K562 (cell line): Measurements from ENCODE around the gene ZBTB32. TPM values are rescaled to one million over a fixed set of nuclear protein-coding genes. Genes with fewer than 3 reads are reported as not detected.

Experiments used
- CBFB ChIP-seq: sonication (generic); formaldehyde crosslinking; IDR thresholded peaks from 2 replicates; pipeline ENCODE4 v1.4.0; 2020; ENCODE audit warnings: mild to moderate bottlenecking, missing genetic modification reagents
- CEBPB ChIP-seq: fragments of 450-650 bp; IDR thresholded peaks from 2 replicates; pipeline ENCODE4 v1.6.1; 2016; ENCODE audit warnings: missing genetic modification characterization, missing compliant biosample characterization
- CHD4 ChIP-seq: fragments of 200-600 bp; sonication (generic); IDR thresholded peaks from 3 replicates; pipeline ENCODE4 v1.6.1; 2012; ENCODE audit warnings: low read depth, mild to moderate bottlenecking, mixed read lengths, low read length, inconsistent platforms; ENCODE audit not compliant: insufficient read depth, insufficient replicate concordance, poor library complexity, severe bottlenecking
- ELF1 ChIP-seq: fragments of 200-800 bp; sonication (Bioruptor generic); IDR thresholded peaks from 2 replicates; pipeline ENCODE4 v1.6.1; 2016; ENCODE audit warnings: missing genetic modification characterization, missing compliant biosample characterization
- FOSL1 ChIP-seq: fragments of 200-800 bp; sonication (Bioruptor generic); conservative IDR thresholded peaks from 2 replicates; pipeline ENCODE4 v1.6.1; 2016; ENCODE audit warnings: missing genetic modification characterization, missing compliant biosample characterization
- IRF2 ChIP-seq: sonication (generic); formaldehyde crosslinking; IDR thresholded peaks from 2 replicates; pipeline ENCODE4 v1.8.1; 2022; ENCODE audit warnings: mild to moderate bottlenecking, missing genetic modification reagents
- JUND ChIP-seq, 2 experiments: IDR thresholded peaks; 2 replicates in 1 of 2; 3 replicates in 1 of 2; pipeline ENCODE4 v1.6.1; 2011; ENCODE audit warnings: borderline replicate concordance in 2 of 2, low read depth in 2 of 2, low read length in 2 of 2, improper control_type of control experiment in 1 of 2, missing biosample characterization in 1 of 2, missing genetic modification characterization in 1 of 2, missing genetic modification reagents in 1 of 2
- MCM2 ChIP-seq: fragments of 450-650 bp; IDR thresholded peaks from 2 replicates; pipeline ENCODE4 v1.6.1; 2017; ENCODE audit warnings: low read depth, mild to moderate bottlenecking
- MEF2A ChIP-seq: IDR thresholded peaks from 2 replicates; pipeline ENCODE4 v1.6.1; 2011; ENCODE audit warnings: low read depth, mild to moderate bottlenecking, low read length, moderate library complexity; ENCODE audit not compliant: control insufficient read depth
- NCOA1 ChIP-seq: fragments of 450-650 bp; IDR thresholded peaks from 2 replicates; pipeline ENCODE4 v1.6.1; 2016; ENCODE audit warnings: low read depth
- NR2C1 ChIP-seq, 2 experiments: fragments of 450-650 bp; IDR thresholded peaks; 2 replicates each; pipeline ENCODE4 v1.6.1; 2017; ENCODE audit warnings: mild to moderate bottlenecking in 2 of 2, antibody characterized with exemption in 1 of 2, inconsistent platforms in 1 of 2, missing compliant biosample characterization in 1 of 2, missing genetic modification characterization in 1 of 2
- RAD21 ChIP-seq, 2 experiments: fragments of 250-450 bp in 1 of 2; fragments of 450-650 bp in 1 of 2; sonication (Bioruptor Pico) in 1 of 2; formaldehyde crosslinking in 1 of 2; IDR thresholded peaks in 1 of 2; conservative IDR thresholded peaks in 1 of 2; 2 replicates each; pipeline versions ENCODE4 v1.4.0 to v1.8.0; 2020 to 2022; ENCODE audit warnings: mild to moderate bottlenecking in 2 of 2, moderate library complexity in 1 of 2
- RBBP5 ChIP-seq: fragments of 200-600 bp; sonication (generic); IDR thresholded peaks from 2 replicates; pipeline ENCODE4 v1.6.1; 2012; ENCODE audit warnings: borderline replicate concordance, mild to moderate bottlenecking, low read length, control low read depth, inconsistent platforms; ENCODE audit not compliant: insufficient read depth, poor library complexity, severe bottlenecking
- RFX7 ChIP-seq: fragments of 250-450 bp; sonication (Bioruptor Pico); IDR thresholded peaks from 2 replicates; pipeline ENCODE4 v1.5.1; 2021; ENCODE audit warnings: mild to moderate bottlenecking
- SREBF2 ChIP-seq: sonication (generic); formaldehyde crosslinking; IDR thresholded peaks from 2 replicates; pipeline ENCODE4 v1.4.0; 2020; ENCODE audit warnings: mild to moderate bottlenecking, missing genetic modification reagents
- TRIM24 ChIP-seq, 2 experiments: fragments of 450-650 bp; IDR thresholded peaks; 2 replicates each; pipeline ENCODE4 v1.6.1; 2016
- ZNF282 ChIP-seq: sonication (generic); formaldehyde crosslinking; IDR thresholded peaks from 2 replicates; pipeline ENCODE4 v1.8.1; 2023; ENCODE audit warnings: missing genetic modification reagents
- ZNF696 ChIP-seq: fragments of 250-450 bp; sonication (Bioruptor Pico); conservative IDR thresholded peaks from 2 replicates; pipeline ENCODE4 v1.4.0; 2020; ENCODE audit warnings: mild to moderate bottlenecking, moderate library complexity
- ZNF764 ChIP-seq: fragments of 250-450 bp; sonication (Bioruptor Pico); IDR thresholded peaks from 2 replicates; pipeline ENCODE4 v1.4.0; 2020; ENCODE audit warnings: low read depth, mild to moderate bottlenecking, moderate library complexity
- polyA plus RNA-seq, 8 experiments: library from polyadenylated mRNA; depleted of rRNA in 4 of 8; stranded (reverse) in 5 of 8; unstranded in 3 of 8; fragments of >200 nt; fragmentation: Nextera tagmentation in 2 of 8; fragmentation: Illumina TruSeq in 1 of 8; extraction: Ambion mirVana in 2 of 8; extraction: Trizol in 1 of 8; gene quantifications; 2 replicates each; pipeline versions ENCODE4 v1.2.1 to v1.2.3, GENCODE V29; 2011 to 2014; ENCODE audit warnings: inconsistent platforms in 1 of 8, missing spikeins in 1 of 8
- total RNA-seq, 7 experiments: library from RNA; depleted of rRNA in 6 of 7; stranded (reverse); fragments of >200 nt in 6 of 7; fragmentation: Illumina TruSeq in 2 of 7; extraction: Trizol in 2 of 7; gene quantifications; 2 replicates each; pipeline versions ENCODE4 v1.2.1 to v1.2.3, GENCODE V29; 2011 to 2021; ENCODE audit warnings: low replicate concordance in 1 of 7
- TF ChIP-seq, protein P1 (sequence below), 2 experiments: fragments of 450-650 bp in 1 of 2; sonication (generic) in 1 of 2; formaldehyde crosslinking in 1 of 2; IDR thresholded peaks in 1 of 2; conservative IDR thresholded peaks in 1 of 2; 2 replicates each; pipeline versions ENCODE4 v1.6.1 to v1.8.1; 2016 to 2023; ENCODE audit warnings: mild to moderate bottlenecking in 2 of 2, moderate library complexity in 2 of 2, inconsistent platforms in 1 of 2, missing genetic modification reagents in 1 of 2
- TF ChIP-seq, protein P2 (sequence below): fragments of 250-450 bp; sonication (Bioruptor Pico); IDR thresholded peaks from 2 replicates; pipeline ENCODE4 v1.9.0; 2021; ENCODE audit warnings: mild to moderate bottlenecking, inconsistent platforms
- TF ChIP-seq, protein P3 (sequence below): fragments of 450-650 bp; formaldehyde crosslinking; IDR thresholded peaks from 2 replicates; pipeline ENCODE4 v1.4.0; 2022; ENCODE audit warnings: missing genetic modification characterization

ZBTB32 gene
- total and polyA plus RNA-seq, 9 of the 15 experiments (the other 6 are each of a cell fraction or from before 2014, with no cell fraction given) = 0.20 TPM; not detected in 8

DNA sequence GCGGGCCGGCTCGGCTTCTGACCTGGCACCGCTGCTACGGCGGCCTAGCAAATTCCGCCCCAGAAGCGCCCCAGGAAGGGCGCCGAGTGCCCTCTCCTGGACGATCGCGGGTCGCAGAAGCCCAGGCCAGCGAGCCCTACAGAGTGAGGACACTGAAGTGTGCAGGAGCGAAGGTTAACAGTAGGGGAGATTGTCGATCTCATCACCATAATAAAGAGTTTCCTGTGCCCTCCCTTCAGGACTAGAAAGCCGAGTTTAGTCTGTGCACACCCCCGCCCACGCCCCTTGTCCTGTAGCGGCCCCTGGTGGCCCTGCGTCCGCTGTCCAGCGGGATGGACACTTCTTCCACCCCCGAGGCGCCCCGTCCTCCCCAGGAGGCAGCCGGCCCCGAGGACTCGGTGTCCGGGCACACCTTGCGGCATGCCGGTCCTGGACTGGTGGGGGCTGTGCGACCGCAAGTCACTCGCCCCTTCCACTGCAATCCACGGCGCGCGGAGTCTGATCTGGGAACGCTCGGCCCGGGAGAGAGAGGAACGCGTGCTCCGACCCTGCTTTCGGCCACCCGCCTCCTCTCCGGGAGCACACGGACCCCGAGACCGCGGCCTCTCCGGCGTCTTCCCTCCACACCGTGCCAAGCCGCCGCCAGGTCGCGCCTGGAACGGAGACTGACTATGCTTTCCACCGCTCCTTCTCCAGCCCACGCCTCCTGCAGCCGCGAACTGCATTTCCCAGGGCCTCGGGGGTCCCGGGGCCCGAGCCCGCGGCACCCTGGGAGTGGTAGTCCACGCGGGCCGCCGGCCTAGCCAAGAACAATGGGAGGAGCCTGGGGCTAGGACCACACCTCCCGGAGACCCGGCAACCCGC, 12.7 kb downstream of the ZBTB32 start (continued):
- TF ChIP-seq NR2C1 (IDR thresholded peaks at IDR 0.05) (peak; percentile 52; the same call in 1 of the 2 replicates), NR2C1 (tag; IDR thresholded peaks at IDR 0.05) (peak; percentile 89), NCOA1 (no peak), CBFB (CRISPR knock-in tag) (peak; percentile 62; the same call in 1 of the 2 replicates), RAD21 (CRISPR knock-in tag; conservative IDR thresholded peaks at IDR 0.05 in 1 of 2, IDR thresholded peaks at IDR 0.05 in 1 of 2) (peak; percentile 89 to 94), CHD4 (peak; percentile 45), ZNF764 (CRISPR knock-in tag) (no peak), IRF2 (CRISPR knock-in tag) (no peak), RBBP5 (no peak), MCM2 (no peak), ELF1 (tag) (no peak), SREBF2 (CRISPR knock-in tag) (no peak), ZNF696 (CRISPR knock-in tag) (no peak), FOSL1 (tag) (no peak), TRIM24 (IDR thresholded peaks at IDR 0.05) (no peak), ZNF282 (CRISPR knock-in tag) (no peak; the same call in 1 of the 2 replicates), CEBPB (tag) (no peak), MEF2A (no peak), JUND (IDR thresholded peaks at IDR 0.05; ENCODE audit: borderline replicate concordance, low read depth, low read length) (peak; percentile 67), JUND (tag; IDR thresholded peaks at IDR 0.05; ENCODE audit: borderline replicate concordance, low read depth, low read length) (no peak), RFX7 (CRISPR knock-in tag) (no peak)
- TF ChIP-seq, protein P1, sequence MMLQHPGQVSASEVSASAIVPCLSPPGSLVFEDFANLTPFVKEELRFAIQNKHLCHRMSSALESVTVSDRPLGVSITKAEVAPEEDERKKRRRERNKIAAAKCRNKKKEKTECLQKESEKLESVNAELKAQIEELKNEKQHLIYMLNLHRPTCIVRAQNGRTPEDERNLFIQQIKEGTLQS (IDR thresholded peaks at IDR 0.05) = no peak
- TF ChIP-seq, protein P1 (CRISPR knock-in tag; conservative IDR thresholded peaks at IDR 0.05) = no peak; the same call in 1 of the 2 replicates
- TF ChIP-seq, protein P2, sequence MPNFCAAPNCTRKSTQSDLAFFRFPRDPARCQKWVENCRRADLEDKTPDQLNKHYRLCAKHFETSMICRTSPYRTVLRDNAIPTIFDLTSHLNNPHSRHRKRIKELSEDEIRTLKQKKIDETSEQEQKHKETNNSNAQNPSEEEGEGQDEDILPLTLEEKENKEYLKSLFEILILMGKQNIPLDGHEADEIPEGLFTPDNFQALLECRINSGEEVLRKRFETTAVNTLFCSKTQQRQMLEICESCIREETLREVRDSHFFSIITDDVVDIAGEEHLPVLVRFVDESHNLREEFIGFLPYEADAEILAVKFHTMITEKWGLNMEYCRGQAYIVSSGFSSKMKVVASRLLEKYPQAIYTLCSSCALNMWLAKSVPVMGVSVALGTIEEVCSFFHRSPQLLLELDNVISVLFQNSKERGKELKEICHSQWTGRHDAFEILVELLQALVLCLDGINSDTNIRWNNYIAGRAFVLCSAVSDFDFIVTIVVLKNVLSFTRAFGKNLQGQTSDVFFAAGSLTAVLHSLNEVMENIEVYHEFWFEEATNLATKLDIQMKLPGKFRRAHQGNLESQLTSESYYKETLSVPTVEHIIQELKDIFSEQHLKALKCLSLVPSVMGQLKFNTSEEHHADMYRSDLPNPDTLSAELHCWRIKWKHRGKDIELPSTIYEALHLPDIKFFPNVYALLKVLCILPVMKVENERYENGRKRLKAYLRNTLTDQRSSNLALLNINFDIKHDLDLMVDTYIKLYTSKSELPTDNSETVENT (CRISPR knock-in tag) = 0 out of 2 replicates have a peak, but pooled peaks have one; percentile 11
- TF ChIP-seq, protein P3, sequence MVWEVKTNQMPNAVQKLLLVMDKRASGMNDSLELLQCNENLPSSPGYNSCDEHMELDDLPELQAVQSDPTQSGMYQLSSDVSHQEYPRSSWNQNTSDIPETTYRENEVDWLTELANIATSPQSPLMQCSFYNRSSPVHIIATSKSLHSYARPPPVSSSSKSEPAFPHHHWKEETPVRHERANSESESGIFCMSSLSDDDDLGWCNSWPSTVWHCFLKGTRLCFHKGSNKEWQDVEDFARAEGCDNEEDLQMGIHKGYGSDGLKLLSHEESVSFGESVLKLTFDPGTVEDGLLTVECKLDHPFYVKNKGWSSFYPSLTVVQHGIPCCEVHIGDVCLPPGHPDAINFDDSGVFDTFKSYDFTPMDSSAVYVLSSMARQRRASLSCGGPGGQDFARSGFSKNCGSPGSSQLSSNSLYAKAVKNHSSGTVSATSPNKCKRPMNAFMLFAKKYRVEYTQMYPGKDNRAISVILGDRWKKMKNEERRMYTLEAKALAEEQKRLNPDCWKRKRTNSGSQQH (CRISPR knock-in tag) = no peak
